Dedifferentiated amniotic fluid mesenchymal stem cell (primary cell): Measurements from ENCODE around the gene FBXW12.
"Not testable (repeated sequence)": the region's sequence is repeated elsewhere in the genome, so short reads cannot be mapped to it uniquely, and the experiment has no call there.

ENCODE experiments used
- DNase-seq: peaks from one replicate; pipeline ENCODE4 v3.0.0-alpha.2; 2016; ENCODE audit errors: extremely low spot score

The FBXW12 gene

GRCh38 chr3:48371651-48372376 lies at the start of gene FBXW12:
FBXW12 (plus strand) TSS chr3:48372219; CDS start chr3:48372768, 549 bp downstream.
- DNase-seq: no peak

- DNase-seq: not testable (repeated sequence)
Observed at GRCh38 chr3:48331706-48332435, 40.1 kb upstream of the FBXW12 start.

GRCh38 chr3:48333346-48334245 lies 38.4 kb upstream of the FBXW12 start, which contains the start of gene SPINK8:
SPINK8 (minus strand) TSS chr3:48333661; CDS start chr3:48328341, 5,320 bp downstream.
- not testable (repeated sequence) for DNase-seq

GRCh38 chr3:48334605-48335004 lies 37.4 kb upstream of the FBXW12 start:
- DNase-seq: no peak

- DNase-seq: not testable (repeated sequence)
Observed at GRCh38 chr3:48335286-48335685, 36.7 kb upstream of the FBXW12 start.

- DNase-seq: not testable (repeated sequence)
Observed at GRCh38 chr3:48337536-48337935, 34.5 kb upstream of the FBXW12 start.

- DNase-seq: no peak
Observed at GRCh38 chr3:48338635-48339034, 33.4 kb upstream of the FBXW12 start.

- DNase-seq: no peak
Observed at GRCh38 chr3:48343432-48343831, 28.6 kb upstream of the FBXW12 start.

- no peak for DNase-seq
Observed at GRCh38 chr3:48344867-48345507, 27.0 kb upstream of the FBXW12 start.

- no peak for DNase-seq
Observed at GRCh38 chr3:48345946-48346572, 26.0 kb upstream of the FBXW12 start.

- DNase-seq: no peak
Observed at GRCh38 chr3:48347500-48347899, 24.5 kb upstream of the FBXW12 start.

- DNase-seq: no peak
Observed at GRCh38 chr3:48352546-48352945, 19.5 kb upstream of the FBXW12 start.

- DNase-seq: no peak
Observed at GRCh38 chr3:48353987-48354386, 18.0 kb upstream of the FBXW12 start.

- DNase-seq: no peak
Observed at GRCh38 chr3:48356419-48356818, 15.6 kb upstream of the FBXW12 start.

- no peak for DNase-seq
Observed at GRCh38 chr3:48361928-48362327, 10.1 kb upstream of the FBXW12 start.

- no peak for DNase-seq
Observed at GRCh38 chr3:48364840-48365239, 7.2 kb upstream of the FBXW12 start.

GRCh38 chr3:48367201-48367600 lies 4.8 kb upstream of the FBXW12 start:
- DNase-seq: no peak

- DNase-seq: no peak
Observed at GRCh38 chr3:48369693-48370332, 2.2 kb upstream of the FBXW12 start.

GRCh38 chr3:48370333-48370713 lies 1.7 kb upstream of the FBXW12 start:
- DNase-seq: no peak

- DNase-seq: no peak
Observed at GRCh38 chr3:48372377-48372770, 355 bp downstream of the FBXW12 start.
